GM18907 (cell line): Measurements from ENCODE around the gene FBXL15.
A peak's percentile ranks its signal among the peaks of the same experiment; 100 is the strongest.

ENCODE experiments used
- ATAC-seq: cut with Tn5 transposase; IDR thresholded peaks from one replicate; pipeline ENCODE4 v1.9.1; 2021; ENCODE audit warnings: mild to moderate bottlenecking, moderate library complexity; ENCODE audit not compliant: unreplicated experiment

The FBXL15 gene

GRCh38 chr10:102424916-102425315, 4.3 kb downstream of the FBXL15 start:
- no peak for ATAC-seq

DNA sequence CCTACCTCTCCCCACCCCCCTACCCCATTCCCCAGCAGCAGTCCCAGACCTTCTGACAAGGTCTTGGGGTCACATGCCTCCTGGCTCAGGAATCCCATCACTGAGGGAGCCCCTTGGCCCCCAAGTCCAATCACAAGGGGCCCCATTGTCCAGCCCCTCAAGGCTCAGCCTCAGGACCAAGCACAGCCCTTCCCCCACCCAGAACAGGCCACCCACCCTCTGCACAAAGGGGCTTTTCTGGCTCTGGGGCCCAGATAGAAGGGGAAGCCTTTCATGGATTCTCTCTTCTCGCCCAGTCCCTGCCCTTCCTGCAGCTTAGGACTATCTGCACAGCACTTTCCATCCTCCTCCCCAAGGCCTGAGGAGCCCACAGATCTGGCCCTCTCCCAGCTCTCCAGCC, 4.8 kb downstream of the FBXL15 start:
- no peak for ATAC-seq

DNA sequence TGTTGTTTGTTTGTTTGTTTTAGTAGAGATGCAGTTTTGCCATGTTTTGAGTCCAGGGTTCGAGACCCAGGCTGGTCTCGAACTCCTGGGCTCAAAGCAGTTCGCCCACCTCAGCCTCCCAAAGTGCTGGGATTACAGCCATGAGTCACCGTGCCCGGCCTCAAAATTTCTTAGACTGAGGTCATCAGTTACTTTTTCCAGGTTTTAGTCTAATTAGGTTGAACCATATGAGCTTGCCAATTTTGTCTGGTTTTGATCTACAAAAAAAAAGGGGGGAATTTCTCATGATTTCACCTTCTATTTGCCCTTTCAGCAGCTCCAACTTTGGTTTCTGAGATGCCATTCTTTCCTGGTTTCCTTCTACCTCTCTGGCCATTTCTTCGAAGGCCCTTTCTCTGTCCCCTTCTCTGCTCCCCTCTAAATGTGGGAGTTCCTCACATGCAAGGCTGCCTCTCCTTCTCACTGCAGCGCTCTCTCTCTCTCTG, 6.2 kb downstream of the FBXL15 start:
- no peak for ATAC-seq

DNA sequence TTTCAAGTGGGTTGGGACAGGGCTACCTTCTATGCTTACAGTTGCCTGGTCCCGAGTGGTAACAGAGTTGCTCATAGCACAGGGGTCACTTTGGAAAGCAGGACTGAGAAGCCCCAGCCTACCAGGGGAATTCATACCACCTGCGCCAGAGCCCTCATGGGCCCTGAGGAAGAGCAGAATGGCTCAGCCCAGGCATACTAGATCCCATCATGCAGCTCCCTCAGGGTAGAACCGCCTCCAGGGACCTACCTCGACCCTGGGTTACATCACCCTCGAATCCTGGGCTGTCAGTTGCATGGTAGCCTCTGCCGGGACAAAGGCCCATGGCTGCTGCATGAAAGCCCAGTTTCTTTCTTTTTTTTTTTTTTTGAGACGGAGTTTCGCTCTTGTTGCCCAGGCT, 8.8 kb downstream of the FBXL15 start:
- ATAC-seq = no peak

DNA sequence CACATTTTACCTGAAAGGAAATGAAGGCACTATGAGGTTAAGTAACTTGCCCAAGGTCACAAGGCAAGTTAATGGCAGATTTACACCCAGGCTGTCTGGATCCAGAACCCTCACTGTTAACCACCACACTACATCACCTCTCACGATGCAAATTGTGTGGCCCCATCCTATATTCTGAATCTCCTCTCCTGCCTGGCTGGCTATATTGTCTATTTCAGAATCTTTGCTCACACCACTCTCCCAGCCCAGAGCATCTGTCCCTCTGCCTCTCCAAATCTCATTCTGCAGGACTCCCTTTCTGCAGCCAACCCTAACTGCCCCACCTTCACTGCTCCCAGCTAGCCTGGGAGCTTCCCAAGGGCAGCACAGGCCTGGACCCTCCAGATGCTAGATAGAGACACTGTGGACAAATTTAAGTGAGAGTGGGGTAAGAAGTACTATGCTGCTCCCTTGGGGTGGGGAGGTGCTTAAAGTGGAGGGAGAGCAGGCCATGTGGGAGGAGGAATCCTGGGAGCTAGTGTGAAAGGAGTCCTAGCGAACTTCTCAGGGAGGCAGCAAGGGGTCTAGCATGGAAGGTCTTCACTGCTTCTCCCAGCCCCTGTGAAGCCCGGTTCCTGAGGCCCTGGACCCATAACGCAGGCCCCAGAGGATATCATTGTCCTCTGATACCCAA, 11.0 kb downstream of the FBXL15 start:
- ATAC-seq = peak; percentile 6

DNA sequence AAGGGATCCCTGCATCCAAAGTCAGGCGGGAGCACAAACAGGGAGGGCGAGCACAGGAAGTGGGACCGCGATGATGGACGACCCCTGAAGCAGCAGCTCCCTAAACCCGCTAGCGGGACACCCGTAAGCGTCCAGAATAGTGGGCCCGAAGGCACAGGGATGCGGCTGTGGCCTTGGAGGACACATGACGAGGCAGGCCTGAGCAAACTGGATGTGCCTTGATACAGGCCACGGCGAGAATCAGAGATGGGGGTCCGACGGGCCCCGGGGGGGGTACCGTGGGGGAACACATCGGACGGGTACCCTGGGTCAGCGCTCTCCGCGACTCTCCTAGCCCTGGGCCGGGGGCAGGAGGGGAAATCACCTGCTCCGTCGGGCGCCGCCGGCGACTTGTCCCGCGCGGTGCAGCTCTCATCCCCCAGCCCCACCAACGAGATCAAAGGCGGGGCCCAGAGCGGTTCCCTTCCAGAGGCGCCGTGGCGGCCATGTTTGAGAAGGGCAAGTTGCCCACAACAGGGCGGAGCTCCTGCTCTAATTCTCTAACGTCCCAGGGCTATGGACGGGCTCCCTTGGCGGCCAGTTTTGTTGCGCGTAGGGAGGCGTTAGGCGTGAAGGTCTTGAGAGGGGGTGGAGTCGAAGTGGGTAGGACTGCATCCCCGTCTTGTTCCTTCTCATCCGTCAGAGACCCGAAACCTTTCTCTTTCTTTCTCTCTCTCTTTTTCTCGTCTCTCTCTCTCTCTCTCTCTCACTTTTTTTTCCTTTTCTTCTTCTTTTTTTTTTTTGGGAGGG, 11.7 kb downstream of the FBXL15 start, which contains the start of gene CUEDC2:
CUEDC2 (minus strand) TSS at position 413 of the 789 bp plus-strand sequence. CDS start 7,386 bp downstream, outside the sequence.
- ATAC-seq = peak; percentile 79

GRCh38 chr10:102433619-102434046, 13.0 kb downstream of the FBXL15 start:
- no peak for ATAC-seq

DNA sequence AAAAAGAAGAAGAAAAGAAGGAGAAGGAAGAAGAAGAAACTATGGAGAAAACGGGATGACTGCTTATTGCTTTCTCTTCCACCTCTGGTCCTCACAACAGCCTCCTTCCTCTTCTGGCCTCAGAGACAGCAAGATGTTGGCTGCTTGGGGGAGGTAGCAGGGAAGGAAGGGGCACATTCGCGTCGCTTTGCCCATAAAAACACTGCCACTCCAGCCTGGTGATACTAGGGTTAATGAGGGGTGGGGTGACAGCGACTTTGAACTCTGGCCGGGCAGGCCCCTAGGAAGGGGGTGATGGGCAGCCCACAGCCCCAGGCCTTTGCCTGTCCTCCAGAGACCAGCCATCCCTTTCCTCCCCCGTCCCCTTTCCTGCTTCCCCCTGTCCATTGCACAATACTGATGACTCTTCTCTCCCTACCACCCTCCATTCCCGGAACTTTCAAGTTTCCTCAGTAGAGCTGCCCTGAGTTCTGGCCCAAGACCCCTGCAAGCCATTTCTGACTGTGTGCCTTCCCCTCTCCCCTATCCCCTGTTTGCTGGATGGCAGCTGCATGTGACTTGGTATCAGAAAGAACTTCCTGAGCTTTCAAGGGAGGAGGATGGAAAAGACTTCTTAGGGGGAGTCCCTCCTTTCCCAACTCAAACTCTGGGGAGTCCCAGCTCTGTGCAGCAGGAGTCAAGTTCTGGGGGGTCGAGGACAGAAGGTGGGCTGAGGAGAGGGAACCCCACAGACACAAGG, 13.9 kb downstream of the FBXL15 start:
- no peak for ATAC-seq

DNA sequence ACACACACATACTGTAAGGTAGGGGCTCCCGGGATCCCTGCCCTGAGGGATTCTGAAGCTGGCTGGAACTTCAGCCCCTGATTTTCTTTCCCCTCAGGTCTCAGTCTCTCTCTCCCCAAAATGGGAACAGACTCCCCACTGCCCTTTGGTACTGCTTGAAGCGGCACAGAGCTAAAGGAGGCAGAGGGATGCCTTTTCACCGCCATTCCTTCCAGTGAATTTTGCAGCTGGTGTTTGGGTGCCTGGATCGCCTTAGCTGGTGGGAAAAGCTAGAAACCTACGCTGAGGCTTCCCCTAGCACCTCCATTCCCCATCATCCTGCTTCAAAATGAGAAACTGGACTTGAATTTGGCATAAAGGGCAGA, 14.5 kb downstream of the FBXL15 start:
- ATAC-seq = no peak

DNA sequence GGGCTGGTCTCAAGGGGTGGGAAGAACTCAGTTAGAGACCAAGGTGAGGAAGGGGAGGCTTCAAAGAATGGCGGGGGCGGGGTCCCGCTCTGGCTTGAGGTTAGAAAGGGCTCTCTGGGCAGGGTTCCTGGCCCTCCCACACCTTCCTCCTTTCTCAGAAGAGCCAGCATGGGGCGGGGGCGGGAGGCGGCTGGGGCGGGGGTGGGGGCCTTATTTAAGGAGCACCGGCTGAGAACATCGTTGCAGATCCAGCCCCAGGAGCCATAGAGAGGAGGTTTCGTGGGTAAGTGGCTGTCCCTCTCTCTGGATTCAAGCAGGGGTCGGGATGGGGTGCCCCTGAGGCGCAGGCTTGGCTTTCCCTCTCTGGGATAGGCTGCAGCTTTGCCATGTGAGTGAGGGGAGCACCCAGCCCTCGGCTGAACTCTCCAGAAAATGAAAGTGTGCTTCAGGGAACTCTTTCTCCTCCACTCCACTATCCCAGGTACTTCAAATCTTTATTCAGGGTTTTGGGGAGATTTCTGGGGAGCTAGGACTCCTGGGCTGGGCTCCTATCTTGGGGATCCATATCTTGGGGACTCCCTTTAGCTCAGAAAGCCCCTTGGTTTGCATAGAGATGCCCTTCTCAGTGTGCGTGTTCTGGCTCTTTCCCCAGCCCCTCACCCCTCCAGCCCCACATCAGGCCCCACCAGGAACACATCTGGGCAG, 15.0 kb downstream of the FBXL15 start:
- ATAC-seq = no peak

DNA sequence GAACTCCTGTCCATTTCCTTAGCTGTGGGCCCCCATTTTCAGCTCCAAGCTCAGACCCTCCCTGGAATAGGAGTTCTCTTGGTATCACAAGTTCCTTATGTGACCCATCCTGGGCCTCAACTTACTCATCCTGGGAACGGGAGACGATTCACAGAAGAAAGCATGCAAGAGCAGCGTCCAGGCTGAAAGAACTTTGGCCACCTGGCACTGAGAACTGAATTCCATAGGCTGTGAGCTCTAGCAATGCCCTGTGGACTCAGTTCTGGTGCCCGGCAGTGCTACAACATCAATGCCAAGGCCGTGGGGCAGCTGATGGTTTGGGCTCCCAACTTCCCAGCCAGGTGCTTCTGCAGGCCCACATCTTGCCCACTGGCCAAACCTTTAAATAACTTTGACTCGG, 15.7 kb downstream of the FBXL15 start:
- ATAC-seq = no peak

DNA sequence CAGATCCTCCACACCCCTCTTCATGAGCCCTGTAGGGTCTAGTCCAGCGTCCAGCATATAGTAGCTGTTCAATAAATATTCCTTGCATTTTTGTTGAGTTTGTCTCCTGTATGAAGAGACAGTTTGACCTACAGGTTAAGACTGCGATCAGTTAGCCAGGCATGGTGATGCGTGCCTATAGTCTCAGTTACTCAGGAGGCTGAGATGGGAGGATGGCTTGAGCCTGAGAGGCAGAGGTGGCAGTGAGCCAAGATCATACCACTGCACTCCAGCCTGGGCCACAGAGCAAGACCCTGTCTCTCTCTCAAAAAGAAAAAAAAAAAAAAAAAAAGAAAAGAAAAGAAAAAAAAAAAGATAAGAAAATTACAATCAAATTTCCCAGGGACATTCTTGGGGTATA, 16.9 kb downstream of the FBXL15 start:
- no peak for ATAC-seq

DNA sequence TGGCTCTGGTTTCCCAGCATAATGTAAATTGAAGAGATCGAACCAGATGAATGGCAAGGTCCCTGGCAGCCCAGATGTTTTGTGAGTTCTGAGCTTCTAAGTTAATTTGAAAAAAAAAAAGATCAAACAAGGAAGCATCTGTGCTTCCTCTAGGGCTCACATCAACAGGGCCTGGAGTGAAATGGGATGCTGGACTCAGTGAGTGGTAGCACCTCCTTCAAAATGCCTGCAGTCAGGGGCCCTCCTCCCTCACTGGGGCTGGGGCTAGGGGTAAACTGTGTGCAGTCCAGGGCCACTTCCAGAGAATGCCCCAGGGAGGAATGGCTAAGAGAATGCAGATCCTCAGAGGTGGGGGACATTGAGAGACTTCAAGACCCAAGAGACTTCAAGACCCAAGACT, 17.7 kb downstream of the FBXL15 start:
- no peak for ATAC-seq

GRCh38 chr10:102444851-102445250, 24.2 kb downstream of the FBXL15 start:
- ATAC-seq = no peak

GRCh38 chr10:102449321-102450123, 28.9 kb downstream of the FBXL15 start:
- peak; percentile 49 for ATAC-seq

- ATAC-seq = no peak
Measured at GRCh38 chr10:102450124-102450373, 29.4 kb downstream of the FBXL15 start.

DNA sequence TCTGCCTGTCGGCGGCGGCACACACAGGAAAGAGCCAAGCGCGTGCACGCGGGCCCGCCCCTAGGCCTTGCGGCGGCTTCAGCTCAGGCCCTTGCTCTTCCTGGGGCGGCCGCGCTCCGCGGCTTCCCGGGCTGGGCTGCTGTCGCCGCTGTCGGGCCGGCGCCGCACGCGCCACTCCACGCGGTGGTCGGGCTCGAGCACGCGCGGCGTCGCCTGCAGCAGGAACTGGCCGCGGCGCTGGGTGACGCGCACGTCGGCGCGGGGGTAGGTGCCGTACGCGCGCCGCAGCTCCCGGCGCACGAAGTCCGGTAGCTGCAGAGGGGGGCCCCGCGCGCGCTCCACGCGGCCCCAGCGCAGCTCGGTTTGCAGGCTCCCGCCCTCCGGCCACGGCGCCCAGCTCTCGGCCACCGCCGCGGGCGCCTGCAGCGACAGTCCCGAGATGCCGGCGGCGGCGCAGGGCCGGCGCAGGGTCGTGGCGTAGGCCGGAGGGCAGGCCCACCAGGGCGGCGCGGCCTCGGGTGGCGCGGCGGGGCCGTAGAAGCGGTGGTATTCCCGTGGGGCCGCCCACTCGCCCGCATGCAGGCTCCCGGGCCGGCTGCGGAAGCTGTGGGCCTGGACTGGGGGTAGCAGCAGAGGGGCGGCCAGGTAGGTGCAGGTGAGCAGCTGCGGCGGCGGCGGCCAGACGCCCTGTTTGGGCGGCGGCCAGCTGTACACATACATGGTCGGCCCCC, 29.9 kb downstream of the FBXL15 start:
- ATAC-seq = peak; percentile 75

DNA sequence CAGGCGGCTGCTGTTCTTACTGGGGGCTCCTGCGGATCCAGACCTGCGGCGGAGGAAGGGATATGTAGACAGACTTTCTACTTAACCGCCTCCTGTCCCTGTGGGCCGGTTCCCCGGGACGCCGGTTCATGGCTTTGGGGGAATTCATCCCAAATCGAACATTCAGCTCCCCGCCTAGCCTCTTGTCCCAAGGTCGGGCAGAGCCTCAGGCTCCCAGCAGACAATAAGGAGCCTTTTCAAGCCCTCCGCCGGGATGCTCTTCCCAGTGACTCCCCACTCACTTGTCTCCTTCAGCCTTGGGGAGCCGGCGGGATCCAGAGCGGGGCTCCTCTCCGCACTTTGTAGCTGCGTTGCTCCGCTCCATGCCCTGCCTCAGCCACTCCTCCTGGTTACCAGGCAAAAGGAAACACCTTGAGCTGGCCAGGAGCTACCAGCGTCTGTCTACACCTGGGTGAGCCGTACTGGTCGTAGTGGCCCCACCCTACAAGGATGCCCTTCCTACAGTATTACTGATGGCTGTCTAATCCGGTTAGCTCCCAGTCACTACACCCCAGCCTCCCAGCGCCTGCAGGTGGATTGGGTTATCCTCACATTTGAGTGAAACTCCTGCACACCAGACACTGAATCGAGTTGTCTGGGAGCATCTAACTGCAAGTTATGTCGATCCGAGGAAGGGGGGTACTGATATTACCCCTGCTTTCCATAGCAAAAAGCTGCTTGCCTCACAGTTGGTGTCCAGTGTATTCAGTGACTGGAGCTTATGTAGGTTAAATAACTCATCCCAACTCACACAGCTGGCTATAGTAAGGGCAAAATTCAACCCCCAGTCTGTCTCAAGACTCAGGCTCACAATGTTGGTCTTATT, 30.7 kb downstream of the FBXL15 start, which contains the start of gene C10orf95:
C10orf95 (minus strand) TSS at position 439 of the 865 bp plus-strand sequence. CDS start 450 bp downstream, outside the sequence.
- ATAC-seq = peak; percentile 3
